Activated naive CD8-positive, alpha-beta T cell treated with anti-CD3 and anti-CD28 coated beads for 36 hours (primary cell): ENCODE data around the gene CXXC1. TPM values are rescaled to one million over a fixed set of nuclear protein-coding genes. Genes with fewer than 3 reads are reported as not detected.
"Not testable (repeated sequence)": the region's sequence is repeated elsewhere in the genome, so short reads cannot be mapped to it uniquely, and the experiment has no call there.

ENCODE experiments used
- DNase-seq: peaks from one replicate; pipeline ENCODE4 v3.0.0; 2021
- H3K27ac Mint-ChIP-seq: one replicate; pipeline ENCODE4 v1.8.0; 2022; ENCODE audit warnings: mild to moderate bottlenecking, moderate library complexity, mixed read lengths
- H3K27me3 Mint-ChIP-seq: one replicate; pipeline ENCODE4 v1.8.0; 2022; ENCODE audit warnings: mild to moderate bottlenecking, mixed read lengths
- H3K36me3 Mint-ChIP-seq: one replicate; pipeline ENCODE4 v1.8.0; 2021; ENCODE audit warnings: mild to moderate bottlenecking, mixed read lengths
- H3K4me1 Mint-ChIP-seq: one replicate; pipeline ENCODE4 v1.8.0; 2021; ENCODE audit warnings: mixed read lengths
- H3K4me3 Mint-ChIP-seq: one replicate; pipeline ENCODE4 v1.8.0; 2022; ENCODE audit warnings: mild to moderate bottlenecking, moderate library complexity, mixed read lengths
- H3K9me3 Mint-ChIP-seq: one replicate; pipeline ENCODE4 v1.8.0; 2022; ENCODE audit warnings: mixed read lengths
- total RNA-seq, 2 experiments: library from RNA; stranded (reverse); gene quantifications; one replicate each; pipeline ENCODE4 v1.2.3, GENCODE V29; 2021

The CXXC1 gene
- total RNA-seq: 10 to 100 TPM; 97.0 to 97.2 TPM

GRCh38 chr18:50287441-50288347 is at the start of gene CXXC1:
Gene CXXC1 (minus strand): TSS chr18:50287692. CDS start chr18:50287589, 103 bp downstream.
- peaks cover 21% of the 10 kb centered on the region for H3K4me1 Mint-ChIP-seq
- H3K27ac Mint-ChIP-seq: peak within 1 kb of the TSS; percentile 94
- H3K4me3 Mint-ChIP-seq: peak within 1 kb of the TSS; percentile 95
- DNase-seq: peak; percentile 97
- H3K9me3 Mint-ChIP-seq: no peaks in the 10 kb centered on the region
- H3K36me3 Mint-ChIP-seq: peaks cover 37% of the 10 kb centered on the region
- no peaks in the 10 kb centered on the region for H3K27me3 Mint-ChIP-seq

DNA sequence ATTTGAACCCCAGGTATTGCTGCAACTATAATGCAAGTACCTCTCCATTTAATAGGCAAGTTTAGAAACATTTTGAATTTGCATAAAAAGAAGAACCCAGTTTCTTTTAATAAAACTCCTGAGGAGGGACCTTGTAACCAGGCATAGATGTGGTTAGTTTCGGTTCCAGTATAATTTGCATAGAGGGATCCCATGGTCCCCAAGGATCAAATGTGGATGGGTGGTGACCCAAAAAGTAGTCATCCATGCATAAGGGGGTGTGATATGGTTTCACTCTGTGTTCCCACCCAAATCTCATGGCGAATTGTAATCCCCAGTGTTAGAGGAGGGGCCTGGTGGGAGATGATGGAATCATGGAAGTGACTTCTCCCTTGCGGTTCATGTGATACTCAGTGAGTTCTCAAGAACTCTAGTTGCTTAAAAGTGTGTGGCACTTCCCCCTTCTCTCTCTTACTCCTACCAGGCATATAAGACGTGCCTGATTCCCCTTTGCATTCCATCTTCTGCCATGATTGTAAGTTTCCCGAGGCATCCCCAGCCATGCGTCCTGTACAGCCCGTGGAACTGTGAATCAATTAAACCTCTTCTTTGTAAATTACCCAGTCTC is 47.2 kb upstream of the CXXC1 start:
- H3K4me3 Mint-ChIP-seq: no peak overlapping the region
- H3K27ac Mint-ChIP-seq: no peak overlapping the region
- H3K9me3 Mint-ChIP-seq: peaks cover 3% of the 10 kb centered on the region
- H3K4me1 Mint-ChIP-seq: no peaks in the 10 kb centered on the region
- H3K36me3 Mint-ChIP-seq: no peaks in the 10 kb centered on the region
- no peak for DNase-seq
- peaks cover 4% of the 10 kb centered on the region for H3K27me3 Mint-ChIP-seq

DNA sequence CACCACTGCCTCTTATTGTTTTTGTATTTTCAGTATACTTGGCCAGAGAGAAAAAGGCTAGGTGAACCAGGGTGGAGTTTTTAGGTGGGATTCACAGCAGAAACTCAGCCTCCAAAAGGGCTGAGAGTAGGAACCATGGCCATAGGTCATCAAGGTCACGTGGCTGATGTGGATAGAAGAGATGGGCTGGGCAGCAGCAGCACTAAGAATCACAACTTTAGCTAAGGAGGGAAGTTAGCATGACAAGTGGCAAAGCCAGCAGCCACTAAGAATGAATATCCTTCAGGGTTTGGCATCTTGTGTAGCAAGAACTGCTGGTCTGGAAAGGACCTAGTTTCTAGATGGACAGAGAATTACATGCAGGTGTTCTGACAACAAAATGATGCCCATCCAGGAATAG is 44.2 kb upstream of the CXXC1 start:
- H3K4me3 Mint-ChIP-seq: no peak overlapping the region
- H3K9me3 Mint-ChIP-seq: peaks cover 3% of the 10 kb centered on the region
- no peaks in the 10 kb centered on the region for H3K4me1 Mint-ChIP-seq
- H3K27ac Mint-ChIP-seq: no peak overlapping the region
- H3K36me3 Mint-ChIP-seq: no peaks in the 10 kb centered on the region
- no peak for DNase-seq
- peaks cover 8% of the 10 kb centered on the region for H3K27me3 Mint-ChIP-seq

DNA sequence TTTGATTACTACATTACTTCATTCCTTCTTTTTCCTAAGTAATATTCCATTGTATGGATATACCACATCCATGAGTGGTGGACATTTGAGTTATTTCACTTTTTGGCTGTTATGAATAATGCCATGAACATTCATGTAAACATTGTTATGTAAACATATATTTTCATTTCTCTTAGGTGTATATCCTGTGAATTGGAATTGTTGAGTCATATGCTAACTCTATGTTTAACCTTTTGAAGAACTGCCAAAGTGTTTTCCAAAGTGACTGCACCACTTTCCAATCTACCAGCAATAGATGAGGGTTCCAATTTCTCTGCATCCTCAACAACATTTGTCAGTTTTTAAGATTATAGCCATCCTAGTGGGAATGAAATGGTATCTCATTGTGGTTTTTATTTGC is 42.7 kb upstream of the CXXC1 start:
- Mint-ChIP-seq H3K9me3 (peaks cover 3% of the 10 kb centered on the region), H3K27ac (no peak overlapping the region), H3K27me3 (peaks cover 13% of the 10 kb centered on the region)

GRCh38 chr18:50327983-50328382 is 40.5 kb upstream of the CXXC1 start:
- H3K4me1 Mint-ChIP-seq: no peaks in the 10 kb centered on the region
- H3K36me3 Mint-ChIP-seq: no peaks in the 10 kb centered on the region
- H3K27ac Mint-ChIP-seq: no peak overlapping the region
- DNase-seq: no peak
- H3K27me3 Mint-ChIP-seq: peaks cover 17% of the 10 kb centered on the region
- peaks cover 3% of the 10 kb centered on the region for H3K9me3 Mint-ChIP-seq
- no peak overlapping the region for H3K4me3 Mint-ChIP-seq

More for the DNA sequence above, 42.7 kb upstream of the CXXC1 start:
- Mint-ChIP-seq H3K4me1 (no peaks in the 10 kb centered on the region), H3K4me3 (no peak overlapping the region), H3K36me3 (no peaks in the 10 kb centered on the region)
- DNase-seq: no peak

- Mint-ChIP-seq H3K27me3 (peaks cover 15% of the 10 kb centered on the region), H3K27ac (no peak overlapping the region), H3K36me3 (no peaks in the 10 kb centered on the region), H3K9me3 (no peaks in the 10 kb centered on the region), H3K4me1 (no peaks in the 10 kb centered on the region), H3K4me3 (no peak overlapping the region)
- DNase-seq: no peak
Observed at GRCh38 chr18:50320719-50321118, 33.2 kb upstream of the CXXC1 start.

DNA sequence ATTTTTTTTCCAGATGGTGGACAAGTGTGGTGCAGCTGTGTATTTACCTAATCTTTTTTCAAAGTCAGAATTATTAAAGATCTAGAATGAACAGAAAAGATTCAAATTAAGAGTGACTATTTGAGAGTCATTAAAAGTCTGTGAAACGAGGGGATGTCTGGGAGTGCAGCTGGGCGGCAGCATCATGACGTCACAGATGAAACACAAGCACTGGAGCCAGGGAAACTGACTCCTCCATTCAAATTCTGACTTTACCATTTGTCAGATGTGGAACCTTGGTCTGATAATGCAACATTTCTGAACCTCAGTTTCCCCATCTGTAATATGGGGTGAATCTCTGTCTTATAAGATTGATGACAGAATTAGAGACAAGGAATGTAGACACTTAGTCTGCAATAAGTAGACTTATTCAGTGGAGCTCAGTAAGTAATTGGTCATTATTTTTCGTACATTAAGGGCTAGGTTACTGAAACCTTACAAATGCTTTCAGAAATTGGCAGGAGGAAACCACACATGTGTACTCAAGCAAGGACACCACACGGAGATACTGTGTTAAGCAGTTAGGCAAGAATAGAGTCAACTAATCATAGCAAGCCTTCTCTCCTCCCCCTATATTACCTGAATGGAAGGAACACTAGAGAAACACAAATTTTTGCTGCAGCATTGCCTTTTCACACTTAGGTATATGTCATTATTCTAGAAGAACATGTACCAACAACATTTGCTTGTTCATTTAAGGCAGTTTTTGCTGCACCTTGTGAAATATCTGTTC is 27.8 kb upstream of the CXXC1 start:
- no peak overlapping the region for H3K27ac Mint-ChIP-seq
- no peak for DNase-seq
- no peaks in the 10 kb centered on the region for H3K36me3 Mint-ChIP-seq
- no peaks in the 10 kb centered on the region for H3K4me1 Mint-ChIP-seq
- H3K4me3 Mint-ChIP-seq: no peak overlapping the region
- peaks cover 3% of the 10 kb centered on the region for H3K27me3 Mint-ChIP-seq
- no peaks in the 10 kb centered on the region for H3K9me3 Mint-ChIP-seq

- Mint-ChIP-seq H3K4me3 (no peak overlapping the region), H3K27me3 (no peaks in the 10 kb centered on the region), H3K27ac (no peak overlapping the region), H3K9me3 (no peaks in the 10 kb centered on the region), H3K36me3 (no peaks in the 10 kb centered on the region), H3K4me1 (no peaks in the 10 kb centered on the region)
- DNase-seq: no peak
Observed at GRCh38 chr18:50313873-50314460, 26.5 kb upstream of the CXXC1 start.

GRCh38 chr18:50313031-50313607 is 25.6 kb upstream of the CXXC1 start:
- no peaks in the 10 kb centered on the region for H3K36me3 Mint-ChIP-seq
- H3K27ac Mint-ChIP-seq: no peak overlapping the region
- no peaks in the 10 kb centered on the region for H3K4me1 Mint-ChIP-seq
- H3K4me3 Mint-ChIP-seq: no peak overlapping the region
- no peaks in the 10 kb centered on the region for H3K9me3 Mint-ChIP-seq
- DNase-seq: no peak
- no peaks in the 10 kb centered on the region for H3K27me3 Mint-ChIP-seq

DNA sequence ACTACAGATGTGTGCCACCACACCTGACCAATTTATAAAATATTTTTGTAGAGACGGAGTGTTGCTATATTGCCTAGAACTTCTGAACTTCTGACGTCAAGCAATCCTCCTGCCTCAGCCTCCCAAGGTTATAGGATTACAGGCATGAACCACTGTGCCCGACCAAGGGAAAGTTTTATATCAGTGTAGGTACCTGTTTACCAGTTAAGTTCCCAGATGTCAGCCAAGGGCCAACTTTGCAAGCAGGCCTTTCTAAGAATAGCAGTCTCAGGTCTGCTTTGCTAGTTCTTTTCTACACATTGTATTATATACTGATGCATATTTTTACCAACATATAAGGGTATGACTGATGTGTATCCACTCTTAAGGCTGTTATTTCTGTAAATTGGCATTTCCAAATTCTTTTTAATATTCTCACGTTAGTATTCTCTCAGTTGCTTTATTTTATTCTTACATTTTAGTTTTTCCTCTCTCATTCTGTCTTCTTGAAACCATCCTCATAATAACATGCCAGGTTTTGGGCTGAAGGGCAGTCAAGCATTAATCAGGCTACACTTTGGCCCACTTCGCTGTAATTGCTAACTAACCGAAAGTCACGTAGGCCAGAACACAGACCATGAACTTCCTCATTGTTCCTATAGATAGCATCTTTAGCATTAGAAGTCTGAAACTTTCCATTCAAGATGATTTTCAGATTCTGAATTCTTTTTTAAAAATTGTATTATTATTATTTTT is 25.0 kb upstream of the CXXC1 start:
- no peak overlapping the region for H3K4me3 Mint-ChIP-seq
- no peaks in the 10 kb centered on the region for H3K36me3 Mint-ChIP-seq
- no peak for DNase-seq
- H3K9me3 Mint-ChIP-seq: no peaks in the 10 kb centered on the region
- H3K27me3 Mint-ChIP-seq: no peaks in the 10 kb centered on the region
- H3K4me1 Mint-ChIP-seq: peaks cover 6% of the 10 kb centered on the region
- H3K27ac Mint-ChIP-seq: no peak overlapping the region

- Mint-ChIP-seq H3K4me1 (peaks cover 10% of the 10 kb centered on the region), H3K27me3 (no peaks in the 10 kb centered on the region), H3K36me3 (no peaks in the 10 kb centered on the region), H3K27ac (no peak overlapping the region), H3K4me3 (no peak overlapping the region), H3K9me3 (no peaks in the 10 kb centered on the region)
- DNase-seq: no peak
Observed at GRCh38 chr18:50311650-50312049, 24.2 kb upstream of the CXXC1 start.

GRCh38 chr18:50310080-50310479 is 22.6 kb upstream of the CXXC1 start:
- peaks cover 10% of the 10 kb centered on the region for H3K4me1 Mint-ChIP-seq
- no peak for DNase-seq
- H3K27me3 Mint-ChIP-seq: peaks cover 3% of the 10 kb centered on the region
- no peaks in the 10 kb centered on the region for H3K36me3 Mint-ChIP-seq
- no peak overlapping the region for H3K4me3 Mint-ChIP-seq
- H3K9me3 Mint-ChIP-seq: peaks cover 2% of the 10 kb centered on the region
- H3K27ac Mint-ChIP-seq: no peak overlapping the region

GRCh38 chr18:50308851-50309250 is 21.4 kb upstream of the CXXC1 start:
- H3K4me3 Mint-ChIP-seq, H3K9me3 Mint-ChIP-seq, H3K27ac Mint-ChIP-seq, H3K4me1 Mint-ChIP-seq, H3K36me3 Mint-ChIP-seq, DNase-seq: not testable (repeated sequence)
- H3K27me3 Mint-ChIP-seq: peaks cover 12% of the 10 kb centered on the region
